GM12872 (cell line): Measurements from ENCODE around the gene CSNK2A3.
"Not testable (repeated sequence)": the region's sequence is repeated elsewhere in the genome, so short reads cannot be mapped to it uniquely, and the experiment has no call there.

Experiments used
- TF ChIP-seq, protein P1 (sequence below): IDR thresholded peaks from 3 replicates; pipeline ENCODE4 v1.5.1; 2011; ENCODE audit warnings: low read depth, mild to moderate bottlenecking, low read length, moderate library complexity; ENCODE audit not compliant: insufficient read depth

The CSNK2A3 gene

DNA sequence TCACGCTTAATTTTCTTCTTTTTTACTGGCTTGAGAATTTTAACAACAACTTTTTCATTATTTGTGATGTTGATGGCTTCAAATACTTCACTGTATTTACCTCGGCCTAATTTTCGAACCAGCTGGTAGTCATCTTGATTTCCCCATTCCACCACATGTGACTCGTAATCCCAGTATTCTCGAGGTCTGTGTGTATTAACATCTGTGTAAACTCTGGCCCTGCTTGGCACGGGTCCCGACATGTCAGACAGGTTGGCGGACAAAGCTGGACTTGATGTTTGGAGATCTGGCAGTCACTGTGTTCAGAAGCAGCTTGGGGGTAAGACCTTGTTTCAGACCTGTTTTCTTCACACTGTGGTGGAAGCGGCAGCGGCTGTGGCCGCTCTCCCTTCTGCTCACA is at the start of gene CSNK2A3:
TSS of gene CSNK2A3 (minus strand) at position 373 of the 400 bp plus-strand sequence. CDS start at position 242, 131 bp downstream.
- TF ChIP-seq, protein P1, sequence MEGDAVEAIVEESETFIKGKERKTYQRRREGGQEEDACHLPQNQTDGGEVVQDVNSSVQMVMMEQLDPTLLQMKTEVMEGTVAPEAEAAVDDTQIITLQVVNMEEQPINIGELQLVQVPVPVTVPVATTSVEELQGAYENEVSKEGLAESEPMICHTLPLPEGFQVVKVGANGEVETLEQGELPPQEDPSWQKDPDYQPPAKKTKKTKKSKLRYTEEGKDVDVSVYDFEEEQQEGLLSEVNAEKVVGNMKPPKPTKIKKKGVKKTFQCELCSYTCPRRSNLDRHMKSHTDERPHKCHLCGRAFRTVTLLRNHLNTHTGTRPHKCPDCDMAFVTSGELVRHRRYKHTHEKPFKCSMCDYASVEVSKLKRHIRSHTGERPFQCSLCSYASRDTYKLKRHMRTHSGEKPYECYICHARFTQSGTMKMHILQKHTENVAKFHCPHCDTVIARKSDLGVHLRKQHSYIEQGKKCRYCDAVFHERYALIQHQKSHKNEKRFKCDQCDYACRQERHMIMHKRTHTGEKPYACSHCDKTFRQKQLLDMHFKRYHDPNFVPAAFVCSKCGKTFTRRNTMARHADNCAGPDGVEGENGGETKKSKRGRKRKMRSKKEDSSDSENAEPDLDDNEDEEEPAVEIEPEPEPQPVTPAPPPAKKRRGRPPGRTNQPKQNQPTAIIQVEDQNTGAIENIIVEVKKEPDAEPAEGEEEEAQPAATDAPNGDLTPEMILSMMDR: not testable (repeated sequence)

DNA sequence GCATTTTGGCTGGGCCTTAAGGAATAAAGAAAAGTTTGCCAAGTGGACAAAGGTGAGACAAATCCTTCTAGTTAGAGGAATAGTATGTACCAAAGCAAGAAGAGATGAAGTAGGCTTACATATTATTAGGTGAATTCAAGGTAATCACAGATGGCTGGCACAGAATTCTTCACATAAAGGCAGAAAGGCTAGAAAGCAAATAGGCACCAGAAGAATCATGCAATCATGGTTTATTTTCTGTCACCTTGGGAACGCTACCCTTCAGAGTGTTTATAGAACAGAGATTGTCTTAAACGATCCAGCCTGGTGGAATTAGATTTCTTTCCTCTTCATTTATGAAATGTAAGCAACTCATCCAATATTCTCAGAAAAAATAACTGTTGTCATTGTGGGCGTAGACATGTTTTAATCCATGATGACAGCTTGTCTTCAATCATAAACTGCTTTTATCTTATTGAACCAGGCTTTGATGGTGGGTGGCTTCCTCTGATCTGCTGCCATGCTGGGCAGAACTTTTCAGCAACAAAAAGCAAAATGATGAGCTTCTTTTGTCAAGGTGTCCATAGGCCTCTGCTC is 49.0 kb upstream of the CSNK2A3 start:
- TF ChIP-seq, protein P1: no peak

DNA sequence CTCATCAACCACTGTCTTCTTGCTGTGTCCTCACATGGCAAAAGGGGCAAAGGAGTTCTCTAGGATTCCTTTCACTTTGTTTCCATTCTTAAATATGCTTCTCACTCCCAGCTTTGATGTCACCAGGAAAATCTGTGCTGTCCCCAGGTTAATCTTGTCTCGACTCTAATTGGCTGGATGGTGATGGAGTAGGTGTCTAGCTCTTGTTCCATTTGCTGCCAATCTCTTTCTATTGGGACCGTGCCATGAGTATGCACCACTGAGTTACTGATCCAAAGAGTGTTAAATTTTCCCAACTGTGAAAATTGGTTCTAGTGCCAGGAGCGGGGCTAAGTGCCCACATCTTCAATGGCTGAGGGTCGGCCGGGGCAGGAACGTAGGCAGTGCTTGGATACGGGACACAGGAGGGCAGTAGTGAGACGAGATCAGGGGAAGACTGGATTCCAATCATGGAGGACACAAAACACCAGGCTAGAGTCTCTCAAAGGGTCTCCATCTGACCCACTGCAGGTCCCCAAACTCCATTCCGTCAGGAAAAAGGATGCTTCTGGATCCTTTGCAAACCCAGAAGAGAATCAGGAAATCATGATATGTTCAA is 47.7 kb upstream of the CSNK2A3 start:
- TF ChIP-seq, protein P1: peak; percentile 51; the same call in 1 of the 3 replicates

DNA sequence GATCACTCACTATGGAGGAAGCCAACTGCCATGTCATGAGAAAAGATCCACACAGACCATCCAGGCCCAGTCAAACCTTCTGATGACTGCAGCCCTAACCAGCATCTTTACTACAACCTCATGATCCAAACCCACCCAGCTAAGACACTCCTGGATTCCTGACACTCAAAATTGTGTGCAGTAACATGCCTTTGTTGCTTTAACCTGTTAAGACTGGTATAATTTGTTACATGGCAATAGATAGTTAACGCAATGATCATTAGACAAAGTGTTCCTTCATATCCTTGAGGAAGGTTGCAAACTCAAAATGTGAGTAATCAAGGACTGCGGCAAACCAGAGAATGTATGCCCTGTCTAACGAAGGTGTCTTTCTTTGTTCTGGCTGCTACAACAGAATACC is 47.1 kb upstream of the CSNK2A3 start:
- TF ChIP-seq, protein P1: no peak

DNA sequence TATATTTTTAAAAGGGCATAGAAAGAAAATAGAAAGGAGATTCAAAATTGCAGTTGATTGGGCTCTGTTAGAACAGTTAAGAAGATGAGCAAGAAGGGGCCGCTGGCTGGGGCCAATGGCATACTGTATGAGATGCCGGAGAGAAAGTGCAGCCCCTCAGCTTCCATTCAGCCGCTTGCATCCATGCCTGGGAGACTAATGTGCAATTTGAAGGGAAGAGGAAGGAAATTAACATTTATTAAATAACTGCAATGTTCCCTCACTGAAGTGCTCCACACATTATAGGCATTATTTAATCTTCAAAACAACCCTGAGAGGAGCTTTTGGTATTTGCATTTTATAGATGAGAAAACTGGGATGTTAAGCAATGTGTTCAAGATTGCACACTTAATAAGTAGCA is 44.7 kb upstream of the CSNK2A3 start:
- TF ChIP-seq, protein P1: no peak

DNA sequence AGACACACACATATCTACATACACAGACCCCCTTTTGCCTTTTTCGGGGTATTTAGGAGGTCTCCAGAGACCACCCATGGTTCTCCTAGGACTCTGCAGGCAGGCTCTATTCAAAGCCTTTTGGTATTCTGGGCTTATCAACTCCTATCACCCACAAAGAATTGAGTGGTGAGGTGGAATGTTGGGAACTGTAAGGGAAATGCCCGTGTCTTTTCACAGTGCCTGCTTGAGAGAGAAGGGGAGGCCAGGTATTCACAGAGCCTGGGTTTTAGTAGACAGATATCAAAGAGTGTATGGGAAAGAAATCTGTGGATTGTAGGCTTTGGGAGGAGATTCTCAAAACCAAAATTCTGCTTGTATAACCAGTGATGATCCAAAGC is 44.0 kb upstream of the CSNK2A3 start:
- TF ChIP-seq, protein P1: no peak

DNA sequence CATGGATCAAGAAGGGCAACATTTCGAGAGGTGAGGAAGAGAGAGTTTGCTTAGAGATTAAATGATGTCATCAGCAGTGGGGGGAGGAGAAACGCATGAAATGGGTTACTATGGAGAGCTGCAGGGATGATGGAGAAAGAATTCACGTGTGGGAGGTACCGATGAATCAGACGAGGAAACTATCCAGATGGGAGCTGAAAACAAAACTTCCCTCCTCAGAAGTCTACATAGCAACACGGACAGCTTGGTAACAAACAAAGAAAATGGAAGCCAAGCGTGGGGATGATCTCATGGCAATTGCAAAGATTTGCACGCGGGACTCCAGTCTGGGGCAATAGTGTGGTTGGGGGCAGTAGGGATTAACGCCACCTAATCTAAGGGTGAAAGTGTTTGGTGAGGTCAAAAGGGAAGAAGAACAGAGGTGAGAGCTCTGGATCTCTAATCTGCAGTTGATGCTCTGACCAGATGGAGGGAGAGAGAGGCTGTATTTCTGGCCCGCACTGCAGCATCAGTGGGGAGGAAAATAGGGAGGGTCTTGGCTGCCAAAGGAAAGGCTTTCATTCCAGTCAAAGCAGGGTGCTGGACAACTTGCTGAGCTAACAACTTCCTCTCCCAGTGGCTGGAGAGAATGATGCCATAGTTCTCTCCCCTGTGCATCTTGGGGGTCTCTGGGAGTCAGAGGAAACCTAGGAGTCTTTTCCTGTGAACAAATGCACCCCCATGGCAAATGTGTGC is 43.4 kb upstream of the CSNK2A3 start:
- TF ChIP-seq, protein P1: no peak
